SK-N-SH (cell line): ENCODE measurements around the gene BAIAP3. TPM values are rescaled to one million over a fixed set of nuclear protein-coding genes. Genes with fewer than 3 reads are reported as not detected.

Experiments used
- CTCF ChIA-PET: fragments of 300-600, 350-600 bp; formaldehyde crosslinking; extraction: SDS; loops from one replicate; lab custom pipeline; 2021; lab: Yijun Ruan, JAX
- POLR2A ChIA-PET: fragments of 350-600 bp; sonication (Branson Sonifier 250); formaldehyde crosslinking; extraction: SDS; loops from one replicate; lab custom pipeline; 2020; ENCODE audit warnings: antibody characterized with exemption, inconsistent platforms; lab: Yijun Ruan, JAX
- DNase-seq: peaks from one replicate; pipeline ENCODE4 v3.0.0; 2012
- H2AFZ ChIP-seq: fragments of 200-600 bp; sonication (generic); 2 replicates; pipeline ENCODE4 v1.8.1; 2016; ENCODE audit warnings: antibody characterized with exemption, mild to moderate bottlenecking, low read depth
- H3F3A ChIP-seq: fragments of 200-600 bp; sonication (generic); replicated peaks from 2 replicates; pipeline ENCODE3; 2016; ENCODE audit warnings: antibody characterized with exemption, mild to moderate bottlenecking; ENCODE audit not compliant: insufficient read depth
- H3K27ac ChIP-seq, 2 experiments: fragments of 200-500 bp in 1 of 2; fragments of 200-600 bp in 1 of 2; sonication (Bioruptor generic) in 1 of 2; sonication (generic), shearing (Covaris generic) in 1 of 2; 2 replicates each; pipeline versions ENCODE4 v1.5.1 to v1.6.1; 2014 to 2016; ENCODE audit warnings: low read depth in 2 of 2, inconsistent platforms in 1 of 2, low read length in 1 of 2, mild to moderate bottlenecking in 1 of 2, mixed read lengths in 1 of 2
- H3K27me3 ChIP-seq: fragments of 200-600 bp; sonication (generic), shearing (Covaris generic); 2 replicates; pipeline ENCODE4 v1.6.1; 2016; ENCODE audit warnings: mixed run types; ENCODE audit not compliant: insufficient read depth
- H3K36me3 ChIP-seq, 2 experiments: fragments of 200-500 bp in 1 of 2; fragments of 200-600 bp in 1 of 2; sonication (Bioruptor generic) in 1 of 2; sonication (generic) in 1 of 2; replicated peaks in 1 of 2; 2 replicates each; pipeline versions ENCODE3 to v1.5.1; 2014 to 2016; ENCODE audit warnings: low read length in 1 of 2, mild to moderate bottlenecking in 1 of 2; ENCODE audit not compliant: insufficient read depth in 2 of 2, control insufficient read depth in 1 of 2
- H3K4me1 ChIP-seq, 2 experiments: fragments of 200-500 bp in 1 of 2; fragments of 200-600 bp in 1 of 2; sonication (Bioruptor generic) in 1 of 2; sonication (generic), shearing (Covaris generic) in 1 of 2; 2 replicates each; pipeline versions ENCODE4 v1.5.1 to v1.6.1; 2014 to 2016; ENCODE audit warnings: low read depth in 1 of 2, low read length in 1 of 2, mixed run types in 1 of 2; ENCODE audit not compliant: insufficient read depth in 2 of 2, control insufficient read depth in 1 of 2
- H3K4me2 ChIP-seq: fragments of 200-600 bp; sonication (generic), shearing (Covaris generic); 2 replicates; pipeline ENCODE4 v1.6.1; 2017; ENCODE audit warnings: mixed run types
- H3K4me3 ChIP-seq, 2 experiments: fragments of 200-500 bp in 1 of 2; fragments of 200-600 bp in 1 of 2; sonication (Bioruptor generic) in 1 of 2; sonication (generic), shearing (Covaris generic) in 1 of 2; 2 replicates each; pipeline versions ENCODE4 v1.5.1 to v1.8.1; 2014 to 2016; ENCODE audit warnings: low read depth in 2 of 2, inconsistent platforms in 1 of 2, low read length in 1 of 2, mild to moderate bottlenecking in 1 of 2, mixed read lengths in 1 of 2, moderate library complexity in 1 of 2
- H3K79me2 ChIP-seq: fragments of 200-600 bp; sonication (generic); 2 replicates; pipeline ENCODE4 v1.8.1; 2017; ENCODE audit warnings: mild to moderate bottlenecking; ENCODE audit not compliant: insufficient read depth
- H3K9ac ChIP-seq: fragments of 200-600 bp; sonication (generic); 2 replicates; pipeline ENCODE4 v1.6.1; 2017; ENCODE audit warnings: mixed run types
- H3K9me2 ChIP-seq: fragments of 200-600 bp; sonication (generic); 2 replicates; pipeline ENCODE4 v1.6.1; 2017; ENCODE audit warnings: mixed run types
- H3K9me3 ChIP-seq: fragments of 200-600 bp; sonication (generic); 2 replicates; pipeline ENCODE4 v1.6.1; 2017; ENCODE audit warnings: mixed run types, mild to moderate bottlenecking, moderate library complexity
- H4K20me1 ChIP-seq: fragments of 200-600 bp; sonication (generic); 2 replicates; pipeline ENCODE4 v1.6.1; 2017; ENCODE audit warnings: mild to moderate bottlenecking, mixed run types; ENCODE audit not compliant: insufficient read depth
- CHD2 ChIP-seq: fragments of 150-350 bp; IDR thresholded peaks from 2 replicates; pipeline ENCODE4 v1.6.1; 2018; ENCODE audit warnings: low read length; ENCODE audit not compliant: partially characterized antibody
- ELF1 ChIP-seq: IDR thresholded peaks from 2 replicates; pipeline ENCODE4 v1.4.0; 2012
- EP300 ChIP-seq, 2 experiments: IDR thresholded peaks; 2 replicates each; pipeline versions ENCODE4 v1.4.0 to v1.6.1; 2012; ENCODE audit warnings: borderline replicate concordance in 1 of 2, low read depth in 1 of 2, low read length in 1 of 2
- EZH2phosphoT487 ChIP-seq: fragments of 200-600 bp; sonication (generic); IDR thresholded peaks from 2 replicates; pipeline ENCODE4 v1.6.1; 2017; ENCODE audit warnings: low read depth, mixed run types, mild to moderate bottlenecking, antibody characterized with exemption, moderate library complexity, borderline replicate concordance
- FOXM1 ChIP-seq: IDR thresholded peaks from 2 replicates; pipeline ENCODE4 v1.4.0; 2012; ENCODE audit warnings: low read depth, mild to moderate bottlenecking
- GABPA ChIP-seq: IDR thresholded peaks from 2 replicates; pipeline ENCODE4 v1.4.0; 2012; ENCODE audit warnings: low read depth, mild to moderate bottlenecking
- GATA2 ChIP-seq: sonication (generic); formaldehyde crosslinking; IDR thresholded peaks from 2 replicates; pipeline ENCODE4 v1.5.0; 2020; ENCODE audit warnings: mild to moderate bottlenecking, missing genetic modification reagents
- MXI1 ChIP-seq: IDR thresholded peaks from 2 replicates; pipeline ENCODE4 v1.6.1; 2012; ENCODE audit warnings: mild to moderate bottlenecking, low read depth, low read length, improper control_type of control experiment
- NFIC ChIP-seq: IDR thresholded peaks from 2 replicates; pipeline ENCODE4 v1.4.0; 2012; ENCODE audit warnings: borderline replicate concordance
- NRF1 ChIP-seq: IDR thresholded peaks from 2 replicates; pipeline ENCODE4 v1.6.1; 2012; ENCODE audit warnings: low read depth, mild to moderate bottlenecking, low read length
- POLR2AphosphoS5 ChIP-seq: IDR thresholded peaks from 2 replicates; pipeline ENCODE4 v1.6.1; 2012; ENCODE audit warnings: low read depth, low read length
- RAD21 ChIP-seq: IDR thresholded peaks from 2 replicates; pipeline ENCODE4 v1.6.1; 2012; ENCODE audit warnings: mild to moderate bottlenecking, low read length
- RFX5 ChIP-seq: IDR thresholded peaks from 2 replicates; pipeline ENCODE4 v1.6.1; 2012; ENCODE audit warnings: mild to moderate bottlenecking, improper control_type of control experiment, low read length
- SIN3A ChIP-seq: IDR thresholded peaks from 2 replicates; pipeline ENCODE4 v1.6.1; 2012; ENCODE audit warnings: low read depth, mild to moderate bottlenecking, low read length, moderate library complexity, borderline replicate concordance
- TEAD4 ChIP-seq: IDR thresholded peaks from 2 replicates; pipeline ENCODE4 v1.4.0; 2012; ENCODE audit warnings: mild to moderate bottlenecking, borderline replicate concordance; ENCODE audit not compliant: insufficient read depth
- WGBS: methylation state at CpG from one replicate; pipeline ENCODE4 v1.1.6; 2017; ENCODE audit warnings: low lambda C conversion rate; 5-methylcytosine and 5-hydroxymethylcytosine counted together
- polyA plus RNA-seq, 3 experiments: library from polyadenylated mRNA; depleted of rRNA; stranded (reverse); fragments of >200 nt; gene quantifications; 2 replicates each; pipeline ENCODE4 v1.2.3, GENCODE V29; 2012
- TF ChIP-seq, protein P1 (sequence below): IDR thresholded peaks from 2 replicates; pipeline ENCODE4 v1.4.0; 2012; ENCODE audit warnings: low read depth, borderline replicate concordance
- TF ChIP-seq, protein P2 (sequence below): IDR thresholded peaks from 2 replicates; pipeline ENCODE4; 2012
- TF ChIP-seq, protein P3 (sequence below): IDR thresholded peaks from 2 replicates; pipeline ENCODE4 v1.6.1; 2012; ENCODE audit warnings: mild to moderate bottlenecking, low read depth, low read length, moderate library complexity
- TF ChIP-seq, protein P4 (sequence below): IDR thresholded peaks from 2 replicates; pipeline ENCODE4 v1.4.0; 2012; ENCODE audit warnings: low read depth

BAIAP3 gene
- polyA plus RNA-seq, 1 of the 3 experiments (the other 2 are of a cell fraction), result 1.1 TPM

DNA sequence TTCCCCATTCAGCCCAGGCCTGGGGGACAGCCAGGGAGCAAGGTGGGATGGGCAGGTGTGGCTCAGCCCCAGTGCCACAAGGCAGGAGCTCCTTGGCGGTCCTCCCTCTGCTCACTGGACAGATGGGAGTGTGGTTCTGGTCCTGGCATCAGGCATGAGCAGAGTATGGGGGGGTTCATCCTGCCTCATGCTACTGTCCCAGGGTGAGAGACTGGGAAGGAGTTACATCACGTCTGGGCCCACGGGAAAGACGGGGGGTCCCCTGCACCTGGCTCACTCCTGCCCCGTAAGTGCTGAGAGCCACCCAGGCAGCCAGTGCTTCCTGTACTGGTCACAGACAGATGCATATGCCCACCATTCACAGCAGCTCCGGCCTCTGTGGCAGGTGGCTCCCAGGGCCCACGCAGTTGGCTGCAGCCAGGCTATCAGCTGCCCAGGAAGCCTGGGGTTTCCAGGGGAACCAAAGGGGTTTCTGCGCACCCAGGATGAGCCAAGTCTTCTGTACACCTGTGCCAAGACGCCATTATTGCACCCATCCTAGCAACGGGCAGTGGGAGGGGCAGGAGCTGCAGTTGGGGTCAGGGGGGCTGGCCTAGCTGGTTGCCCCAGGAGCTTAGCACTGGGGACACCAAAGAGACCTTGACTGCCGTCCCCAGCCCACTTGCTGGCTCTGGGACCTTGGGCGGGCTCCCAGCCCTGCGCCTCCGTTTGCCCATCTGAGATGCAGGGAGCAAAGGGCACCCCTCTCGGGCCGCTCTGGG is 1.9 kb downstream of the BAIAP3 start:
- WGBS, result 14% methylated on average over 8 of the region's 16 CpGs
- Histone ChIP-seq H2AFZ (no peak overlapping the region), H3K4me1 (peaks cover 0 to 26% of the 10 kb centered on the region in 2 experiments; a peak in 1 of 4 replicates), H3F3A (no peaks in the 10 kb centered on the region), H3K27me3 (peaks cover 57% of the 10 kb centered on the region), H3K36me3 (no peaks in the 10 kb centered on the region), H3K4me3 (no peak overlapping the region), H3K9me2 (no peaks in the 10 kb centered on the region), H3K4me2 (no peak overlapping the region), H3K9ac (no peak overlapping the region), H3K9me3 (no peaks in the 10 kb centered on the region), H4K20me1 (0 out of 2 replicates have a peak, but pooled peaks cover 7% of the 10 kb centered on the region), H3K79me2 (no peaks in the 10 kb centered on the region), H3K27ac (no peak overlapping the region)
- no peak for DNase-seq
- CTCF ChIA-PET, result interaction anchor here (0.8 to 3.3 kb wide), 8 partner anchors 9 to 51 kb away, joined by 3 to 14 read pairs (median 4); no protein-coding TSS in a partner anchor
- no peak for TF ChIP-seq GATA2 (CRISPR knock-in tag)
- no peak for TF ChIP-seq EZH2phosphoT487
- no peak for TF ChIP-seq RFX5
- TF ChIP-seq RAD21, result no peak
- TF ChIP-seq, protein P1, sequence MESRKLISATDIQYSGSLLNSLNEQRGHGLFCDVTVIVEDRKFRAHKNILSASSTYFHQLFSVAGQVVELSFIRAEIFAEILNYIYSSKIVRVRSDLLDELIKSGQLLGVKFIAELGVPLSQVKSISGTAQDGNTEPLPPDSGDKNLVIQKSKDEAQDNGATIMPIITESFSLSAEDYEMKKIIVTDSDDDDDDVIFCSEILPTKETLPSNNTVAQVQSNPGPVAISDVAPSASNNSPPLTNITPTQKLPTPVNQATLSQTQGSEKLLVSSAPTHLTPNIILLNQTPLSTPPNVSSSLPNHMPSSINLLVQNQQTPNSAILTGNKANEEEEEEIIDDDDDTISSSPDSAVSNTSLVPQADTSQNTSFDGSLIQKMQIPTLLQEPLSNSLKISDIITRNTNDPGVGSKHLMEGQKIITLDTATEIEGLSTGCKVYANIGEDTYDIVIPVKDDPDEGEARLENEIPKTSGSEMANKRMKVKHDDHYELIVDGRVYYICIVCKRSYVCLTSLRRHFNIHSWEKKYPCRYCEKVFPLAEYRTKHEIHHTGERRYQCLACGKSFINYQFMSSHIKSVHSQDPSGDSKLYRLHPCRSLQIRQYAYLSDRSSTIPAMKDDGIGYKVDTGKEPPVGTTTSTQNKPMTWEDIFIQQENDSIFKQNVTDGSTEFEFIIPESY, result no peak
- TF ChIP-seq CHD2, result no peak
- TF ChIP-seq FOXM1, result no peak
- TF ChIP-seq, protein P2, sequence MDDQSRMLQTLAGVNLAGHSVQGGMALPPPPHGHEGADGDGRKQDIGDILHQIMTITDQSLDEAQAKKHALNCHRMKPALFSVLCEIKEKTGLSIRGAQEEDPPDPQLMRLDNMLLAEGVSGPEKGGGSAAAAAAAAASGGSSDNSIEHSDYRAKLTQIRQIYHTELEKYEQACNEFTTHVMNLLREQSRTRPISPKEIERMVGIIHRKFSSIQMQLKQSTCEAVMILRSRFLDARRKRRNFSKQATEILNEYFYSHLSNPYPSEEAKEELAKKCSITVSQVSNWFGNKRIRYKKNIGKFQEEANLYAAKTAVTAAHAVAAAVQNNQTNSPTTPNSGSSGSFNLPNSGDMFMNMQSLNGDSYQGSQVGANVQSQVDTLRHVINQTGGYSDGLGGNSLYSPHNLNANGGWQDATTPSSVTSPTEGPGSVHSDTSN, result no peak
- no peak for TF ChIP-seq MXI1
- no peak for TF ChIP-seq GABPA
- no peak for TF ChIP-seq NRF1
- TF ChIP-seq, protein P3, sequence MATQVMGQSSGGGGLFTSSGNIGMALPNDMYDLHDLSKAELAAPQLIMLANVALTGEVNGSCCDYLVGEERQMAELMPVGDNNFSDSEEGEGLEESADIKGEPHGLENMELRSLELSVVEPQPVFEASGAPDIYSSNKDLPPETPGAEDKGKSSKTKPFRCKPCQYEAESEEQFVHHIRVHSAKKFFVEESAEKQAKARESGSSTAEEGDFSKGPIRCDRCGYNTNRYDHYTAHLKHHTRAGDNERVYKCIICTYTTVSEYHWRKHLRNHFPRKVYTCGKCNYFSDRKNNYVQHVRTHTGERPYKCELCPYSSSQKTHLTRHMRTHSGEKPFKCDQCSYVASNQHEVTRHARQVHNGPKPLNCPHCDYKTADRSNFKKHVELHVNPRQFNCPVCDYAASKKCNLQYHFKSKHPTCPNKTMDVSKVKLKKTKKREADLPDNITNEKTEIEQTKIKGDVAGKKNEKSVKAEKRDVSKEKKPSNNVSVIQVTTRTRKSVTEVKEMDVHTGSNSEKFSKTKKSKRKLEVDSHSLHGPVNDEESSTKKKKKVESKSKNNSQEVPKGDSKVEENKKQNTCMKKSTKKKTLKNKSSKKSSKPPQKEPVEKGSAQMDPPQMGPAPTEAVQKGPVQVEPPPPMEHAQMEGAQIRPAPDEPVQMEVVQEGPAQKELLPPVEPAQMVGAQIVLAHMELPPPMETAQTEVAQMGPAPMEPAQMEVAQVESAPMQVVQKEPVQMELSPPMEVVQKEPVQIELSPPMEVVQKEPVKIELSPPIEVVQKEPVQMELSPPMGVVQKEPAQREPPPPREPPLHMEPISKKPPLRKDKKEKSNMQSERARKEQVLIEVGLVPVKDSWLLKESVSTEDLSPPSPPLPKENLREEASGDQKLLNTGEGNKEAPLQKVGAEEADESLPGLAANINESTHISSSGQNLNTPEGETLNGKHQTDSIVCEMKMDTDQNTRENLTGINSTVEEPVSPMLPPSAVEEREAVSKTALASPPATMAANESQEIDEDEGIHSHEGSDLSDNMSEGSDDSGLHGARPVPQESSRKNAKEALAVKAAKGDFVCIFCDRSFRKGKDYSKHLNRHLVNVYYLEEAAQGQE, result no peak
- TF ChIP-seq ELF1, result no peak
- TF ChIP-seq POLR2AphosphoS5, result no peak
- TF ChIP-seq TEAD4, result no peak
- TF ChIP-seq, protein P4, sequence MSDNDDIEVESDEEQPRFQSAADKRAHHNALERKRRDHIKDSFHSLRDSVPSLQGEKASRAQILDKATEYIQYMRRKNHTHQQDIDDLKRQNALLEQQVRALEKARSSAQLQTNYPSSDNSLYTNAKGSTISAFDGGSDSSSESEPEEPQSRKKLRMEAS, result no peak
- no peak for TF ChIP-seq SIN3A
- no peak for TF ChIP-seq NFIC
- no peak for TF ChIP-seq EP300 (IDR thresholded peaks at IDR 0.05; ENCODE audit: borderline replicate concordance in 1 of 2, low read depth in 1 of 2, low read length in 1 of 2)
- POLR2A ChIA-PET, result interaction anchor here (0.8 to 1.2 kb wide), 2 partner anchors 10 to 195 kb away, joined by 3 read pairs; no protein-coding TSS in a partner anchor
